Glomerular visceral epithelial cell (primary cell): ENCODE results near the gene TPST2.
"Not testable (repeated sequence)": the region's sequence is repeated elsewhere in the genome, so short reads cannot be mapped to it uniquely, and the experiment has no call there.

Experiments
- DNase-seq: peaks from one replicate; pipeline ENCODE4 v3.0.0-alpha.2; 2016; ENCODE audit errors: extremely low spot score

TPST2 gene

GRCh38 chr22:26534171-26534855 lies 55.6 kb downstream of the TPST2 start:
- no peak for DNase-seq

GRCh38 chr22:26529345-26529744 lies 60.6 kb downstream of the TPST2 start:
- DNase-seq: no peak

GRCh38 chr22:26528518-26528917 lies 61.4 kb downstream of the TPST2 start:
- not testable (repeated sequence) for DNase-seq

DNA sequence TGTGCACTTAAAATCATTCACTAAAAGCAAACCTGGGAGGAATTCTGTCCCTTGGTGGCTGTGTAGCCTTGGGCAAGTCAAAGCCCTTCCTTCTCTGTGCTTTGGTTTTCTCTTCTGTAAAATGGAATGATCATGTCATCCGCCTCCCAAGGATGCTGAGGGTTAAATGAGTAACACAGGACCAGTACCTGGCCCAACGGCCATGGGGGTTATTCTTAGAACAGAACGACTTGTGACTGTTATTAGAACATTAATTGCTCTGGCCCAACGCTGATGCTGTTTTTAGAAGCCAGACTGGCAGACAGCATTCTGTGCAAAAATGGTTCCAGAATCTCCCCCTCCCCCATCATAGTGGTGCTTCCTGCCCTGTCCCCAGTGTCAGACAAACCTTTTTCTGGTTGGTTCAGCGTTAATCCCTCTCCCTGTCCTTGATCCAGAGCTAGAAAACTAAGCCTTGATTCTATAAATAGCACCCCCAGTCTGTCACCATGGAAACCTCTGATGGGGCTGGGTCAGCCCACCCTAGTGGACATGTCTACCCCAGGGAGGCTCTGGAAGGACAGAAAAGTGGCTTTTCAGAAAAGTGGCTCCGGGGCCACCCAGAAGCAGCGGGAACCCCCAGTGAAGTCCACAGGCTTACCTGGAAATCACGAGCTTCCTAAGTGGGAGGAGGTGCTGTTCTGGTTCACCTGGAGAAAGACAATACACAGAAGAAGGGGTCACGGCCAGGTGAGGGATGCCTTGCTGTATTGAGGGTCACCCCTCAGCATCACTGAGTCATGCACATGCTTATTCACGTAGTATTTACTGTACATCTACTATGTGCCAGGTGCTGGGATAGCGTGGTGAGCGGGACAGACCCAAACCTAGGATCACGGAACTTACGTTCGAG lies 62.1 kb downstream of the TPST2 start:
- no peak for DNase-seq

DNA sequence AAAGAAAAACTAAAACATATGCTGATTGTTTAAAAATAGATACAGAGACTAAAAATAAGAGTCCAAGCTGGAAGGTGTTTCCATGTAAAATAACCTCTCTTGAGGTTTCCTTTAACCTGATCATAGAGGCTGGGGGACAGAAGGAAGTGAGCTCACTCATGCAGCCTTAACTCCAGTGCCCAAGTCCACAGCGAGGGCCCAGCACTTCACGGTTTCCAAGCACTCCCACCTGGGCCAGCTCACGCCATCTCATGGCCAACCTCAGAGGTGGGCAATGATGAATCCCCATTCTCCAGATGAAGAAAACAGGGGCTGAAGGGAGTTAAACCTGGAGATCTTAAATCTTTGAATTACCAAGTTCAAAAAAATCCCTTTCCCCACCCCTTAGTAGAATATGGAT lies 62.8 kb downstream of the TPST2 start:
- DNase-seq: no peak

GRCh38 chr22:26525946-26526564 lies 63.9 kb downstream of the TPST2 start:
- DNase-seq: no peak

GRCh38 chr22:26524870-26525269 lies 65.1 kb downstream of the TPST2 start:
- no peak for DNase-seq

- DNase-seq: no peak
Observed at GRCh38 chr22:26522592-26522991, 67.3 kb downstream of the TPST2 start.

GRCh38 chr22:26522012-26522411 lies 67.9 kb downstream of the TPST2 start:
- no peak for DNase-seq

DNA sequence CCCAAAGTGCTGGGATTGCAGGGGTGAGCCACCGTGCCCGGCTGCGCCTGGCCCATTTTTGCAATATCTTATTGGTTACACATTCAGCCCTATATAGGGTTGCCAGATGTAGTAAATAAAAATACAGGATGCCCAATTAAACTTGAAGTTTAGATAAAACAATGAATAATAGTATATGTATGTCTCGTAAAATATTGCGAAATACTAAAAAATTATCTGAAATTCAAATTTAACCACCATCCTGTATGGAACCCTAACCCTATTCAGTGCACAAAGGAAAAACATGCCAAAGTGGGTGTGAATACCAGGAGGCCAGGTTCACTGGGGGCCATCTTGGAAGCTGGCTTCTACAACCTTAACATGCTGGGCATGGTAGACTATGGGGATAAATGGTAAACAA lies 72.5 kb downstream of the TPST2 start:
- DNase-seq: no peak

DNA sequence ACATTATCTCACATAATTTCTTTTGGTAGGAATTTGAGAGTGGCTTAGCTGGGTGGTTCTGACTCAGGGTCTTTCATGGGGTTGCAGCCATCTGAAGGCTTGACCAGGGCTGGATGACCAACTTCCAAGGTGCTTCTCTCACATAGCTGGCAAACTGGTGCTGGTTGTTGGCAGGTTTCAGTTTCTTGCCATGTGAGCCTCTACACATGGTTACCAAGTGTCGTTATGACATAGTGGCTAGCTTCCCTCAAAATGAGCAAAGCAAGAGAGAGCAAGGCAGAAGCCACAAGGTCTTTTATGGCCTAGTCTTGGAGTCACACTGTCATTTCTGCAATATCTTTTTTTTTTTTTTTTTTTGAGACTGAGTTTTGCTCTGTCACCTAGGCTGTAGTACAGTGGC lies 73.4 kb downstream of the TPST2 start:
- DNase-seq: no peak

DNA sequence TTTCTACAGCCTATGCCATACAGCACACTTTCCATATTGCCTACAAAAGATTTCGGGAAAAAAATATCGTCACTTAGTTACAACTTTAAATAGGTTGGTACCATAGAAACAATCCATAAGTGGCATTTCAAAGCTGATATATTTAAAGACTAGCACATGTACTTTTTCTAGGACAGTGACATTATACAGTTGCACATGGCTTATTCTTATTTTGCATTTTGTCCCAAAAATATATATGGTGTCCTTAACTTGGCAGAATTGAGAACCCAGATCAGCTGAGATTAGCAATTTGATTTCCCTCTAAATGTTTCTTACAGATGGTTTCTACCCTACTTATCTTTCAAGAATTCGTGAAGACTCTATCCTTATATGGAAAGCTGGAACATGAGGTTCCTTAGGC lies 74.0 kb downstream of the TPST2 start:
- DNase-seq: no peak

DNA sequence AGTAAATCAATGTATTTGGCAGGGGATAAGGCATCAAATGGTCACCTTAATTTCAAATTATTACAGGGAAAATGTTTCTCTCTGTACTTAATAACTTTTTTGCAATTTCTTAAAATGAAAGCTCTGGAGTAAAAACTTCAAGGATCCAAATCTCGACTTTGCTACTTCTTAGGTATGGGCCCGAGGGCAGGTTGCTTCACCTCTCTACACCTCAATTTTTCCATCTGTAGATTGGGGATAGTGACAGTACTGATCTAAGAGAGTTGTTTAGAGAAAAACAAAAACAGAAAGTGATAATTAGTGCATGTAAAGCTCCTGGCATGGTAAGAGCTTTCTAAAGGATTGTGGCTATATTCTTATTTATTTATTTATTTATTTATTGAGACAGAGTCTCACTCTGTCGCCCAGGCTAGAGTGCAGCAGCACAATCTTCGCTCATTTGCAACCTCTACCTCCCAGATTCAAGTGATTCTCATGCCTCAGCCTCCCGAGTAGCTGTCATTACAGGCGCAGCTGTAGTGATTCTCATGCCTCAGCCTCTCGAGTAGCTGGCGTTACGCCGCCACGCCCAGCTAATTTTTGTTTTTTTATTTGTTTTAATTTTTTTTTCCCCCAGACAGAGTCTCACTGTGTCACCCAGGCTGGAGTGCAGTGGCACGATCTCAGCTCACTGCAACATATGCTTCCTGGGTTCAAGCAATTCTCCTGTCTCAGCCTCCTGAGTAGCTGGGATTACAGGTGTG lies 75.3 kb downstream of the TPST2 start:
- no peak for DNase-seq

DNA sequence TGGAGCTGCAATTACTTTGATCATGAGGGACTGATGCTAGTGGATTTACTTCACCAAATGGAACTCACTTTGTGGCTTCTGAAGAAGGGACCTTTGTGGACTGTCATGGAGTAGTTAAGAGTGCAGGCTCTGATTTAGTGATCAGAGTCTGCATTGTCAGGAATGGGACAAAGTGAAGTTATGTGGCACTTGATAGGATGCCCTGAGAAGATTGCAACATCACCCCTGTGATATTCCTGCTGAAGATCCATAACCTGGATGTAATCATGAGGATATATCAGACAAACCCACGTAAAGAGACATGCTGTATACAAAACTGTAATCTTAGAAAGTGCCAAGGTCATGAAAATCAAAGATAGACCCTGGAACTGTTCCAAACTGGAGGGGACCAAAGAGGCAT lies 76.1 kb downstream of the TPST2 start:
- no peak for DNase-seq

DNA sequence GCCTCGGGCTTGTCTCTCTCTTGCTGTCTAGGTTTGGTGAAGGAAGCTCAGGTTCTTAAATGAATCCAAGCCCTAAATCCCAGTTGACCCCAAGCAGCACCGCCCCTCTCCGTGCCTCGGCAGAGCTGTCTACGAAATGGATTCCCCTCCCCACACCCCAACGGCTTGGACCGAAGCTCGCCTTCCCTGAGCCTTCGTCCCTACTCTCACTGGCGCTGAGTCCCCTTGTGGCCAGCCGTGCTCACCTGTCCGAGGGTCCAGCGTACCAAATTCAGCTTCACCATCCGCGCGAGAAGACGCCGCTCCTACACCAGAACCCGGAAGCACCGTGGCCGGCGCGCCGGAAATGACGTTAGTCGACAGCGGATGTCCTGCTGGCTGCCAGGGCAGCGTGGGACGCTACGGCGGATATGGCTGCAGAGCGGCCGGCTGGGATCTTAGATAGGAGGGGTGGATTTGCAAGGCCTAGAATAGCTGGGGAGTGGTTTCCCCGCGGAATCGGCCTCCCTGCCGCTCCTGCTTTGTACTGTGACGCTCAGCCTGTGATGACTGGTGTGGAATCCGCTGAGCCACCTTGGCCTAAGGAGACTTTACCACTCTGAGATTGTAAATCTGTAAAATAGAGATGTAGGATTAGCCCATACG lies 77.7 kb downstream of the TPST2 start, which contains the start of gene TFIP11:
Gene TFIP11, minus strand, starts transcription at position 325 of the 645 bp plus-strand sequence. CDS start 2,201 bp downstream, outside the sequence.
- peak; percentile 84 for DNase-seq

- DNase-seq: no peak
Observed at GRCh38 chr22:26508148-26508547, 81.8 kb downstream of the TPST2 start.

GRCh38 chr22:26503758-26504157 lies 86.2 kb downstream of the TPST2 start:
- DNase-seq: no peak

- peak; percentile 40 for DNase-seq
Observed at GRCh38 chr22:26502688-26503561, 87.0 kb downstream of the TPST2 start.

DNA sequence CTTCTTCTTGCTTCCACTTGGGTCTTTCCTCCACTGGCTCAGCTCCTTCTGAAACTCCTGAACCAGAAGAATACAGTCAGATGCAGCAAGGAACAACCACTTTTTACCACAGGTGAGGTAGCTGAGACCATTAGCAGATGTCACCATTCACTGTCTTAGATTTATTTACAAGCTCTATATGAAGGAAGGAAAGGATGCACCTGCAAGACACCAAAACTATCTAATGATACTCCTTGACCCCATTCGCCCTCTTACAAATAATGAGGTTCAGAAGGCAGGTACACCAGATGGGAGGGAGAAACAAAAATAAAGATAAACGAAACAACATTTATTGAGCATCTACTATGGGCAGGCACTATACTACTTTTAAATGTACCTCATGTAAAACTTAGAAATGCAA lies 87.9 kb downstream of the TPST2 start:
- no peak for DNase-seq

- DNase-seq: no peak
Observed at GRCh38 chr22:26499188-26499703, 90.7 kb downstream of the TPST2 start.
